ENCODE measurements around the gene RIOK3. TPM values are rescaled to one million over a fixed set of nuclear protein-coding genes. Genes with fewer than 3 reads are reported as not detected.
"Not testable (repeated sequence)": the region's sequence is repeated elsewhere in the genome, so short reads cannot be mapped to it uniquely, and the experiment has no call there.

The RIOK3 gene
- total RNA-seq, 3 donors from 2014 or later = 61.6 to 80.8 (median 74.3) TPM

DNA sequence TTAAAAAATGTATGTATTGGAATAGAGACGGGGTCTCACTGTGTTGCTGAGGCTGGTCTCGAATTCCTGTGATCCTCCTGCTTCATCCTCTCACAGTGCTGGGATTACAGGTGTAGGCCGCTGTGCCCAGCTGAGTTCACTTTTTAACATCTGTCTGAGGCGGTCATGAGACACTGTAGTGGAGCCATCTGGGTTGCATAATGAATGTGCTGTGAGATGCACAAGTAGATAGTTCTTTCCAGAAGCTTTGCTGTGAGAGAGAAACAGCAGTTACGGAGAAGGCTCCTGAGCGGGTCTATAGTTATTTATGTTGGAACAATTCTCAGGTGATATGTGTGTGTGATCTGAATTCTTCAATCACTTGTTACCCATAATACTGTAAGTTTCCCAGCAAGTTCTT, 53.3 kb downstream of the RIOK3 start:
- intact Hi-C loops (cut with DNase I; ENCODE audit: low total_unique reads) = loop anchor here (10.0 kb wide), 2 partner anchors 188 to 732 kb away; no protein-coding TSS in a partner anchor
- H3K4me1 ChIP-seq = peaks cover 0 to 6% of the 10 kb centered on the region in 2 donors
- H3K9me3 ChIP-seq = no peaks in the 10 kb centered on the region
- no peaks in the 10 kb centered on the region for H3K36me3 ChIP-seq
- no peak overlapping the region for H3K4me3 ChIP-seq
- DNase-seq (ENCODE audit: low spot score in 2 of 2) = no peak
- TF ChIP-seq POLR2AphosphoS5 (IDR thresholded peaks at IDR 0.05) (no peak), POLR2A (IDR thresholded peaks at IDR 0.05) (no peak)
- TF ChIP-seq, protein P1, sequence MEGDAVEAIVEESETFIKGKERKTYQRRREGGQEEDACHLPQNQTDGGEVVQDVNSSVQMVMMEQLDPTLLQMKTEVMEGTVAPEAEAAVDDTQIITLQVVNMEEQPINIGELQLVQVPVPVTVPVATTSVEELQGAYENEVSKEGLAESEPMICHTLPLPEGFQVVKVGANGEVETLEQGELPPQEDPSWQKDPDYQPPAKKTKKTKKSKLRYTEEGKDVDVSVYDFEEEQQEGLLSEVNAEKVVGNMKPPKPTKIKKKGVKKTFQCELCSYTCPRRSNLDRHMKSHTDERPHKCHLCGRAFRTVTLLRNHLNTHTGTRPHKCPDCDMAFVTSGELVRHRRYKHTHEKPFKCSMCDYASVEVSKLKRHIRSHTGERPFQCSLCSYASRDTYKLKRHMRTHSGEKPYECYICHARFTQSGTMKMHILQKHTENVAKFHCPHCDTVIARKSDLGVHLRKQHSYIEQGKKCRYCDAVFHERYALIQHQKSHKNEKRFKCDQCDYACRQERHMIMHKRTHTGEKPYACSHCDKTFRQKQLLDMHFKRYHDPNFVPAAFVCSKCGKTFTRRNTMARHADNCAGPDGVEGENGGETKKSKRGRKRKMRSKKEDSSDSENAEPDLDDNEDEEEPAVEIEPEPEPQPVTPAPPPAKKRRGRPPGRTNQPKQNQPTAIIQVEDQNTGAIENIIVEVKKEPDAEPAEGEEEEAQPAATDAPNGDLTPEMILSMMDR (IDR thresholded peaks at IDR 0.05) = no peak
- H3K27ac ChIP-seq = no peak overlapping the region
- no peaks in the 10 kb centered on the region for H3K27me3 ChIP-seq

DNA sequence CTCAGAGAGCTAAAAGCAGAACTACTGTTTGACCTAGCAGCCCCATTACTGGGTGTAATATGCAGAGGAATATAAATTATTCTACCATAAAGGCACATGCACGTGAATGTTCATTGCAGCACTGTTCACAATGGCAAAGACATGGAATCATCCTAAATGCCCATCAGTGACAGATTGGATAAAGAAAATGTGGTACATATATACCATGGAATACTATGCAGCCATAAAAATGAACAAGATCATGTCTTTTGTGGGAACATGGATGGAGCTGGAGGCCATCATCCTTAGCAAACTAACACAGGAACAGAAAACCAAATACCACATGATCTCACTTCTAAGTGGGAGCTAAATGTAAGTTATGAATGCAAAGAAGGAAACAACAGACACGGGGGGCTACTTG, 57.8 kb downstream of the RIOK3 start:
- intact Hi-C loops (cut with DNase I; ENCODE audit: low total_unique reads) = loop anchor here (10.0 kb wide), 1 partner anchor 84 kb away; no protein-coding TSS in a partner anchor
- DNase-seq (ENCODE audit: low spot score in 2 of 2); H3K36me3 ChIP-seq; H3K9me3 ChIP-seq; H3K27me3 ChIP-seq; H3K4me3 ChIP-seq; H3K4me1 ChIP-seq; H3K27ac ChIP-seq: not testable (repeated sequence)

DNA sequence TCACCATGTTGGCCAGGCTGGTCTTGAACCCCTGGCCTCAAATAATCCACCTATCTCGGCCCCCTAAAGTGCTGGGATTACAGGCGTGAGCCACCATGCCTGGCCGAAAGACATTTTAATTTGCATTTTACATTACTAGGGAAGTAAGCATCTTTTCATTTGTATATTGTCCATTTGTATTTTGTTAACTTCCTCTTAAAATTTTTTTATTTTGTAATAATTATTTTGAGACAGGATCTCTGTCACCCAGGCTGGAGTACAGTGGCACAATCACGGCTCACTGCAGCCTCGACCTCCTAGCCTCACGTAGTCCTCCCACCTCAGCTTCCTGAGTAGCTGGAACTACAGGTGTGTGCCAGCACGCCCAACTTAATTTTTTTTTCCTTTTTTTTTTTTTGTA, 59.1 kb downstream of the RIOK3 start:
- intact Hi-C loops (cut with DNase I; ENCODE audit: low total_unique reads) = loop anchor here (10.0 kb wide), 1 partner anchor 83 kb away; no protein-coding TSS in a partner anchor
- not testable (repeated sequence) for H3K27ac ChIP-seq

DNA sequence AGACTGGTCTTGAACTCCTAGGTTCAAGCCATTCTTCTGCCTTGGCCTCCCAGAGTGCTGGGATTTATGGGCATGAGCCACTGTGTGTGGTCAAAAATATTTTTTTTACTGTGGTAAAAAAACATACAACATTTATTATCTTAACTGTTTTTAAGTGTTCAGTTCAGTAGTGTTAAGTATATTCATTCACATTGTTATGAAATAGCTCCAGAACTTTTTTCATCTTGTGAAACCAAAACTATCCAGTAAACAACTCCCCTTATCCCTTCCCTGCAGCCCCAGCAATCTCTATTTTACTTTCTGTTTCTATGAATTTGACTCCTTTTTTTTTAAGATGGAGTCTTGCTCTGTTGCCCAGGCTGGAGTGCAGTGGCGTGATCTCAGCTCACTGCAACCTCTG, 59.6 kb downstream of the RIOK3 start:
- no peaks in the 10 kb centered on the region for H3K27me3 ChIP-seq
- no peaks in the 10 kb centered on the region for H3K9me3 ChIP-seq
- intact Hi-C loops (cut with DNase I; ENCODE audit: low total_unique reads) = loop anchor here (10.0 kb wide), 1 partner anchor 82 kb away; no protein-coding TSS in a partner anchor
- no peak for DNase-seq (ENCODE audit: low spot score in 2 of 2)
- no peaks in the 10 kb centered on the region for H3K36me3 ChIP-seq
- TF ChIP-seq POLR2AphosphoS5 (IDR thresholded peaks at IDR 0.05) (no peak), POLR2A (IDR thresholded peaks at IDR 0.05) (no peak)
- TF ChIP-seq, protein P1 (IDR thresholded peaks at IDR 0.05) = no peak
- H3K27ac ChIP-seq = no peak overlapping the region
- no peaks in the 10 kb centered on the region for H3K4me1 ChIP-seq
- H3K4me3 ChIP-seq = no peak overlapping the region

More for the DNA sequence above, 59.1 kb downstream of the RIOK3 start:
- not testable (repeated sequence) for H3K4me3 ChIP-seq; H3K9me3 ChIP-seq; H3K36me3 ChIP-seq; H3K27me3 ChIP-seq; H3K4me1 ChIP-seq; DNase-seq (ENCODE audit: low spot score in 2 of 2)

DNA sequence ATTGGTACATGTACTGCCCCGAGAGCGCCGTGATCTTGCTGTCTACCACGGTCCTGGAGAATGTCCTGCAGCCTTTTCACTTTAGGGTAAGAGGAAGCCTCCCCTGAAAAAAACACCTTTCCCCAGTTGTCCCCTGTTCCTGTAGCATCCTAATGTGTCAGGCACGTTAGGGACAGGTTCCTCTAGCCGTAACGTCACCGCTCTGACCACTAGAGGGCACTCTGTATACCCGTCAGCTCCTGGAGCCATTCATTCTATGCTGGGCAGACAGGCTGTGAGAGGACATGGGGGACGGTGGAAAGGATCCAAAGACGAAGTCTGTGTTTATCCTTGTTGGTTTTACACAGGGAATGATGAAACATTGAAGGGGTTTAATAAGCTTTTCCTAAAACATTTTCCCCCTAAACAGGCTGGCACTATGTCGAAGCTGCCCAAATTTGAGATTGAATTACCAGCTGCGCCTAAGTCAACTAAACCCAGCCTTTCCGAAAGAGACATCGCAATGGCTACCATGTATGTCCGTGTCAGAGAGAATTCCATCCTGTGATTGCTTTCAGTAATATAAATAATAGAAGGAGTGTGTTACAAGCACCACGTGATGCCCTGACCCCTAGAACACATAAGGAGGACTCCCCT, 62.9 kb downstream of the RIOK3 start:
- intact Hi-C loops (cut with DNase I; ENCODE audit: low total_unique reads) = loop anchor here (10.0 kb wide), 1 partner anchor 79 kb away; no protein-coding TSS in a partner anchor
- no peaks in the 10 kb centered on the region for H3K4me1 ChIP-seq
- TF ChIP-seq POLR2A (IDR thresholded peaks at IDR 0.05) (no peak), POLR2AphosphoS5 (IDR thresholded peaks at IDR 0.05) (peak in 1 of 3 donors; percentile 58)
- TF ChIP-seq, protein P1 (IDR thresholded peaks at IDR 0.05) = peak; percentile 56 to 83 (median 75)
- peak overlapping the region in 1 of 2 donors; percentile 12 for H3K27ac ChIP-seq
- H3K27me3 ChIP-seq = no peaks in the 10 kb centered on the region
- no peak overlapping the region for H3K4me3 ChIP-seq
- H3K9me3 ChIP-seq = no peaks in the 10 kb centered on the region
- peak; percentile 51 to 73 for DNase-seq (ENCODE audit: low spot score in 2 of 2)
- no peaks in the 10 kb centered on the region for H3K36me3 ChIP-seq

DNA sequence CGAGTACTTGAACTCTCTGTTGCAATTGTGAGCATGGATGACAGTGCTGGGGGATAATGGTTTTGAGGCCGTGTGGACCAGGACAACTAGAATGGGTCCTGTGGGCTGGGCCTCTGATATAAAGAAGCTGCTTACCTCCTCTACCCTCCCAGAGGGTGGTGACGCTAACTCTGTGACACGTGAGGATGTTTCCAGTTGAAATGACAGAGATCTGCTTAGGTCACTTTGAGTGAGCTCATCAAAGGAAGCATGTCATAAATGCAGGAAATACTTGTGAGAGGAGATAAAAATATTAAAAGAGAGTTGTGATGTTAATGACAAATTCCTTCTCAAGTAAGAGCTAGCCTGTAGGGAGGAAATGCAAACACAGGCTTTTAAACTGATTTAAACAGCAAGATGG, 66.6 kb downstream of the RIOK3 start:
- no peak for TF ChIP-seq POLR2AphosphoS5 (IDR thresholded peaks at IDR 0.05)
- TF ChIP-seq, protein P1 (IDR thresholded peaks at IDR 0.05) = no peak
- TF ChIP-seq POLR2A (IDR thresholded peaks at IDR 0.05) = no peak

More for the DNA sequence above, 66.6 kb downstream of the RIOK3 start:
- intact Hi-C loops (cut with DNase I; ENCODE audit: low total_unique reads) = loop anchor here (10.0 kb wide), 1 partner anchor 75 kb away; no protein-coding TSS in a partner anchor
- H3K27me3 ChIP-seq = no peaks in the 10 kb centered on the region
- no peak for DNase-seq (ENCODE audit: low spot score in 2 of 2)
- H3K4me1 ChIP-seq = no peaks in the 10 kb centered on the region
- H3K27ac ChIP-seq = peak overlapping the region in 1 of 2 donors; percentile 25
- H3K36me3 ChIP-seq = no peaks in the 10 kb centered on the region
- H3K4me3 ChIP-seq = no peak overlapping the region
- H3K9me3 ChIP-seq = no peaks in the 10 kb centered on the region
